Measurements from ENCODE around the gene CERS3.
A peak's percentile ranks its signal among the peaks of the same experiment; 100 is the strongest.

Gene CERS3

DNA sequence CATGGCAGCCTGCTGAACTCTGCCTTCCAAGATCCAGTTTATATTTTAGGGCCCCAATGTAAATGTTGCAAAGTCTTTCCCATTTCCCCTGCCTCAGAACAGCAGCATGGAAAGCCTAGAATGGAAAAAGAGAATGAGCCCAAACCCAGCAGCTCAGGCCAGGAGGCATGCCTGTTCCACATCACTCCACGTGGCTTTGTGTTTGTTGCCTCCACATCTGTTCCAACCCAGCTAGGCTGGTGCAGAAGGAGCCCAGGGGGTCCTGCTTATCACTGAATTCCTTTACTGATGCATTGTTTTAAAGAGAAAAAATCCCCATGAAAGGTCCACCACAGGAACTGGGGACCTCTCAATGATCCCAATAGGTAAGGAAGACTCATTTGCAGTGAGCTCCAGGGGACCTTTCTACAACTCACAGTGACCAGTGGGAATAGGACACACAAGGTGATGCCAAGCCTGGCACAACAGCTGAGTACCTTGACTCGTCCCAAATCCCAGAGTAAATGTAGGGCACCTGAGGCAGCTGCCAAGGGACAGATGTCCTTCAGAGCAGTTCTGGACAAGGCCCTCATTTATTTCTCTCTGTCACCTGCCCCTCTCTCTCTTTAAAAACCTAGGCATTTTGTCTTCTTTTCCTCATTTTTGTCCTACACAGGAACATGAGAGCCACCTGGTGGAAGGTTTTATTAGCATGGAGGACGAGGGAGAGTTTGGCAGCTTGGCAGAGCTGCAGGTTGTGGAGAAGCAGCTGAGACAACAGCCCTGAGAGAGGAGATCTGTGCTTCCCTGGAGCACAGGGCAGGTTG, 145.2 kb downstream of the CERS3 start:
- DNase-seq (ENCODE audit: low spot score) = peak; percentile 10

DNA sequence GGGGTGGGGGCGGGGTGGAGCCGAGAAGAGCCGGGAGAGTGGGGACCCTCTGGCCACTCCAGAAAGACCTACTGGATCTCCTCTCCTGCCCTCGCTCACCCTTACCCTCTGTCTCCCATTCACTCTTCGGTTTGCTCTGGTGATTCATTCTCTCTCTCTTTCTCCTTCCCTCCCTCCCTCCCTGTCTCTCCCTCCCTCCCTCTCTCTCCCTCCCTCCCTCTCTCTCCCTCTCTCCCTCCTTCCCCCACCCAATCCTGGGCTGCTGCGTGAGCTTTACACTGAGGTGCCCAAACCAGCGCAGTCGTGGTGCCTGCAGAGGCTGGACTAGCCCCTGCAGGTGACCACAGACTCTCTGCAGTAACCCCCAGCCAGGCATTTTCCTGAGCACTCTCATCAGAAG, 154.8 kb downstream of the CERS3 start:
- DNase-seq (ENCODE audit: low spot score) = no peak

DNA sequence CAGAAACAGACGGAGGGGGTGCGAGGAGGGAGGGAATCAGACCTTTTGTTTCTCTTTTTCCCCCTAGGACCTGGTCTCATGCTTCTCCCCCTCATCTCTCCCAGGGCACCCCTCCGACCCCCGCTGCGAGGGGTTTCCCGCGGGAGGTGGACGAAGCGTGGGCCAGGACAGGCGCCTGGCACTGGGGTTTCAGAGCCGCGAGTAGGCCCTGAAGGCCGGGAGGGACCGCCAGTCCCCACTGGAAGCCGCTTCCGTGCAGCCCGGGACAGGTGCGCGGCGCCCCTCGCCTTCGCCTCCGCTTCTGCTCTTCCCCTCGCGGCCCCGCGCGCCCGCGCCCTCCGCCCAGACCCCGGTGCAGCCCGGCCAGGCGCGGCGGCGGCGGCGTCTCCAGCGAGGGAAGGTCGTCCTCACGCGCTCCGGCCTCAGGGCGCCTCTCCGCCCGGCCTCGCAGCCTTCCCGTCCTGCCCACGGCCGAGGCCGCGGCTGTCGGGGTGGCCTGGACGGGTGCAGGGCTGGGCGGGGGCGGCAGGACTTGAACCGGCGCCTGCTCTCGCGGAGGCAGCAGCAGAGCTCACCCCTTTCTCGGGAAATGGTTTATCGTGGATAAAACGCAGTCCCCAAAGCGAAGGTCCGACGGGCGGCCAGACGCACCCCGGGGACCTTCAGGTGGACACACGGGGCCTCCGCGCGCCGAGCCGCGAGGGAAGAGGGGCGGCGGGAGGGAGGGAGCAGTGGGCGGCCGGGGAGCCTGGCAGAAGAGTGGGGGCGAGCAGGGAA, 155.4 kb downstream of the CERS3 start:
- no peak for DNase-seq (ENCODE audit: low spot score)

DNA sequence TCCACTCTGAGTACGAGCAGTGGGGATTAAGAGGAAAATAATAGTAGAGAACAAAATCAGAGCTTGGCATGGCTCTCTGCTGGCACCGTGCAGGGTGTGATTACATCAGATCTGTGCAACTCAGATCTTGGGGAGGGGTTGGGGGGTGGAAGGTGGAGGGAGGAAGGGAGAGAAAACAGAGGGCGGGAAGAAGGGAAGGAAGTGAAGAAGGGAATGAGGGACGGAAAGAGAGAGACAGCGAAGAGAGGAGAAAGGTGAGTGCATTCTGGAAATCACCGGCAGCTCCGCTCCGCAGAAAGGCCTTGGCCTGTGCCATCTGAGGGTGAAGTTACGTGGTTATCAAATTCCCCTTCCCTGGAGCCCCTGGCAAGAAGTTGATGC, 156.0 kb downstream of the CERS3 start:
- DNase-seq (ENCODE audit: low spot score) = no peak

DNA sequence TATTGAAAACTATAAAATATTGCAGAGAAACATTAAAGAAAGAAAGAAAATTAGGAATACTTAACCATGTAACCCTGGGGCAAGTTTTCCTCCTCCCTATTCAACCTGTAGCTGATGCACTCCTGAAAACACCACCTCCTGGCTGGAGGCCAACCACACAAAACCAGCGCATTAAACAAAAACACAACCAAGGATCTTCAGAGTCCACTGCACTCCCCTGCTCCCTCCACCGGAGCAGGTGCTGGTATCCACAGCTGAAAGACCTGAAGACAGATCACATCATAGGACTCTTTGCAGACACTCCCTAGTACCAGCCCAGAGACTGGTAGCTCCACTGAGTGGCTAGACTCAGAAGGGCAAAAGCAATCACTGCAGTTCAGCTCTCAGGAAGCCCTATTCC, 173.4 kb downstream of the CERS3 start:
- no peak for DNase-seq (ENCODE audit: low spot score)

DNA sequence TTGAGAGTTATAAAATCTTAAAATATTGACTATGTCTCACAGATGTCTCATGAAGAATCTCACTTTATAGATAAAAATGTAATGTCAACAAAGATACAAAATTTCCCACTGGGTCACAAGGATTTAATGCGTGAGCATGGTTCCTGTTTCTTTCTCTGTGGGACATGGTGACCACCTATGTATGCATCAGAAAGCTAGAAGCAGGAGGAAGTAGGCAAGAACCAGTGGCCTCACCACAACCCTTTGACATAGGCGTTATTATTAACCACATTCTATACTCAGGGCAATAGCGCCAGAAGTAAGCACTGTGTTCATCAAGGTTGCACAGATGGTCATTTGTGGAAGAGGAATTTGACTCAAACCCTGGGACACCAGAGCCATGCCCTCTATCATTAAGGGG, 175.3 kb downstream of the CERS3 start:
- no peak for DNase-seq (ENCODE audit: low spot score)

DNA sequence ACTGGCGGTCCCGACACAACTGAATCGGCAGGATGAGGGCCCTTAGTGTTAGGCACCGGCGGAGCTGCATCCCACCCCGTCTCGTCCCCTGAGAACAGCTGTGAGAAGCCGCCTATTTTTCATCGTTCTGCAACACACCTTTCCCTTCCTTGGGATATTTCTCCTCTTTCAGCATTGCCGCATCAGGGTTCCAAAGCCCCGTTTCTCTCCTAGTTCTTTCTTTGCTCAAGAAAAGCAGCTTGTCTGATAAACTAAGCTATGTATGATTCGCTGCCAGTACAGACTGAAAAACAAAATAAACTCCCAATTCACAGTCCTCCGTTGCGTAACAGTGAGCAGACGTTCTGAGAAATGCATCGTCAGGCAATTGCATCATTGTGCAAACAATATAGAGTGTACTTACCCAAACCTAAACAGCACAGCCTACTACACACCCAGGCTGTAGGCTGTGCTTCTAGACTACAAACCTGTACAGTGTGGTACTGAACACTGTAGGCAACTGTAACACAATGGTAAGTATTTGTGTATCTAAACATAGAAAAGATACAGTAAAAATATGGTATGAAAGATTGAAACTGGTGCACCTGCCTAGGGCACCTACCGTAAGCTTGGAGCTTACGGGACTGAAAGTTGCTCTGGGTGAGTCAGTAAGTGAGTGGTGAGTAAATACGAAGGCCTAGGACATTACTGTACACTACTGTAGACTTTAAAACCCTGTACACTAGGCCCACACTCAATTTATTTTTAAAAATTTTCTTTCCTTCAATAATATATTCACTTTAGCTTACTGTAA, 178.1 kb downstream of the CERS3 start:
- no peak for DNase-seq (ENCODE audit: low spot score)

Measured in globus pallidus (tissue), 1 donor.